ENCODE data around the gene FLCN.

FLCN gene

GRCh38 chr17:17164156-17164555 lies 72.8 kb downstream of the FLCN start:
- no peak for DNase-seq

Data from MV-4-11 (cell line).